GM12873 (cell line): ENCODE results near the gene GARNL3.

ENCODE experiments used
- CTCF ChIP-seq: IDR thresholded peaks from 2 replicates; pipeline ENCODE4 v1.5.1; 2012; ENCODE audit warnings: low read depth, mild to moderate bottlenecking, moderate library complexity, low read length, control low read depth; ENCODE audit not compliant: insufficient read depth; ENCODE audit errors: missing control alignments

GARNL3 gene

GRCh38 chr9:127330501-127330900 lies 65.9 kb downstream of the GARNL3 start:
- no peak for TF ChIP-seq CTCF

DNA sequence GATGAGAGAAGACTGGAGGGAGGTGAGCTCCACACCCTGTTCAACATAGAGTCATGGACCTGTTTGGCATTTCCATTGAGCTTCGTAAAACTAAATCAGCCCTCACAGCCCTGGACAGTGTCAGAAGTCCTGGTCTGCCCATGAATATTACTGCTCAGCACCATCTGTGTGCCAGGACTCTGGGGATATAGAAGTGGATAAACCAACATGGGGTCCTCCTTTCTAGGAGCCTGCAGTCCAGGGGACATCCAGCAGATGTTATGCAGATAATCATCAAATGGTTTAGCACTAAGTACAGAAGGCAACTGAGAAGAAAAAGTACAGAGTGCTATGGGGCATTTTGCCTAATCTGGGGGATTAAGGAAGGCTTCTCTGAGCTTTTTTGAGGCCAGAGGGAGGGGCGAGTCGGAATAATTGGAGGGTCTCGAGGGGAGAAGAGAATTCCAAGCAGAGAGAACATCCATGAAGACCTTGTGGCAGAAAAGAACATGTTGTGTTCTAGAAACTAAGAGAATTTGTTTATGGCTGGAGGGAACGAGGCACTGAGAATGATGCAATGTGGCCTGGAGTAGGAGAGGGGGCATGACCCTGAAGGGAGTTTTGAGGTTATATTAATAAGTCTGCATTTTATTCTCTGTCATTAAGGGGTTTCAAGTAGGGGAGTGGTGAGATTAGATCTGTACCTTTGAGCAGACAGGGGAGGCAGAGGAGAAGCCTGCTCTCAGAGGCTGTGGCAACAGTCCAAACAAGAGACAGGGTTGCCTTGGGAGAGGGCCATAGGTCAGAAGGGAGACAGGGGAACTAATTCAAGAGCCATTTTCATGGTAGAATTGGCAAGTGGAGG lies 68.9 kb downstream of the GARNL3 start:
- TF ChIP-seq CTCF, result no peak

DNA sequence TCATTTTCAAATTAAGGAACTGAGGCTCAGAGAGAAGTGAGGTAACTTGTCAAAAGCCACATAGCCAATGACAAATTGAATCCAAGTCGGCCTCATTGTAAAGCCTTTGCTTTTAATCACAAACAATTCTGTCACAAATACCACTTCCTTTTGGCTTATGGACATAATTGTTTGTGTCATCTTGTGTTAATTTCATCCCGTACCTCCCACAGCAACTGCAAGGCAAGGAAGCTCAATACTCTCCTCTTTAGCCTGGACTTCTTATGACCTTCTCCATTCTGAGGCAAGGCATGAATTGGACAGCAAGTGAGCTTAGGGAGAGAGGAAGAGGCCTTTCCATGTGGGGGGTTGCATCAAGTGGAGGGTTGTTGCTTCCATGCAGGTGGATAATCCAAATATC lies 70.2 kb downstream of the GARNL3 start:
- TF ChIP-seq CTCF, result no peak

- no peak for TF ChIP-seq CTCF
Measured at GRCh38 chr9:127336086-127336485, 71.5 kb downstream of the GARNL3 start.

DNA sequence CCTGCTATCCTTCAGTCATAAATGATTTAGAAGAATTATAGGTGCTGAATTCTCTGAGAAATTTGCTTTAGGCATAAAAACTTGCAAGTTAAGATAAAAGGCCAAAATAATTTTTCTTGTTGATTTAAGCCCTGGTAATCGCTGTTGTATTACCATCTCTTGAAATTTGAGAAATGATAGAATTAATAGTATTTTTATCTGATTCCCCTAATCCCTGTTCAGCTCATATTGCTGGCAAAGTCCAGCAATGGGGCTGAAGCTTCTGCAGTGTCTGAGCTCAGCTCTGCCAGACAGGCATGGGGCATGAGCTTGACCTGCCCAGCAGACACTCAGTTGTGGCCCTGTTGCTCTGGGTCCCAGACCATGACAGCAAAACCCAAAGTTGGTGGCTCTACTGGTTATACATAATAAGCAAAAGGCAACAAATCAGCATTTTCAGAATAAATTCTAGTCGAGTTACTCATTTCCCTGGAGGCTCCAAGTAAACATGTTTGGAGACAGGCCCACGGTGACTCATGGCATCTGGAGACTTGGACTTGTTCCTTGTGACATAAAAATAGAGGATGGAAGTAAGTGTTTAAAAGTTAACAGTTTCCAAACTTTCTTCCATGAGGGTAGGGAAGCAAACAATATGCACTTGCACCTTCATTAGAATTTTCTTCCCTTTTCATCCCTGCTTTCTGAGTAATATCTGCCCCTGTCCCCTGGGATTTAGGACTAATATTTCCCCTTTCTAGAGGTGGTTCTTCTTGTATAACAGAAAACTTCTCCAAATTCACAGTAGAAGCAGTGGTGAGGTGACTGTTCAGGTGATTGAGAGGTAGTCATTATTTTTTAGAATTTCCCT lies 72.2 kb downstream of the GARNL3 start:
- no peak for TF ChIP-seq CTCF

GRCh38 chr9:127340721-127341120 lies 76.1 kb downstream of the GARNL3 start:
- no peak for TF ChIP-seq CTCF

DNA sequence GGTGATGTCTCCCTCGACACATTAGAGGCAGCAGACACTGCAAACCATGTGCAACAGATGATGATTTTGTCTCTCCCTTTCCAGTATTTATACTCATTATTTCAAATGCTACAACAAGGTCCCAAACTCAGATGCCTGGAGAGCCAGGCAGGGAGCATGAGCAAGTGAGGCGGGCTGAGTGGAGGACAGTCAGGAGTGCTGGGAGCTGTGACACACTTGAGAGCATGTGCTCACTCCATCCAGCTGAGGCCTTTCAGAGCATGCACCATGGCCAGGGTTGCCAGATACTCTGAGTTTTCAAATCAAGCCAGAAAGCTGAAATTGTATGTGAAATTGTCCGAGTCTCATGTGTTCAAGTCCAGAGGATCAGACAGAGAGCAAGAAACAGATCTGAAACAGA lies 76.6 kb downstream of the GARNL3 start:
- TF ChIP-seq CTCF, result no peak
